ENCODE measurements around the gene RMI1. TPM values are rescaled to one million over a fixed set of nuclear protein-coding genes. Genes with fewer than 3 reads are reported as not detected.
A peak's percentile ranks its signal among the peaks of the same experiment; 100 is the strongest.

RMI1 gene
- total RNA-seq, result 10 to 100 TPM; 27.1 to 33.2 TPM
- polyA plus RNA-seq (2013, experiment 1 of 2), result 33.8 TPM
- 31.7 TPM for polyA plus RNA-seq (2013, experiment 2 of 2)
- long read RNA-seq, experiment 1, partial matches to known transcripts, result 0 of 13 reads
- long read RNA-seq, experiment 1, other reads (novel, unspliced or antisense), result 10 of 13 reads
- long read RNA-seq, experiment 2, transcript RMI1-202 (3 exons, 1,553 nt), result major isoform, 55 of 80 reads
- long read RNA-seq, experiment 2, partial matches to known transcripts, result 10 of 80 reads
- long read RNA-seq, experiment 2, other reads (novel, unspliced or antisense), result 15 of 80 reads
- long read RNA-seq, experiment 3, transcript RMI1-202 (3 exons, 1,553 nt), result major isoform, 29 of 49 reads
- long read RNA-seq, experiment 3, transcript RMI1-201 (3 exons, 3,420 nt), result minor isoform, 7 of 49 reads
- long read RNA-seq, experiment 3, partial matches to known transcripts, result 2 of 49 reads
- long read RNA-seq, experiment 3, other reads (novel, unspliced or antisense), result 11 of 49 reads
- long read RNA-seq, experiment 4, transcript RMI1-202 (3 exons, 1,553 nt), result major isoform, 9 of 13 reads
- long read RNA-seq, experiment 4, partial matches to known transcripts, result 0 of 13 reads
- long read RNA-seq, experiment 4, other reads (novel, unspliced or antisense), result 4 of 13 reads

- H3K27ac ChIP-seq (ENCODE audit: low read depth, low read length), result peak within 1 kb of the TSS; percentile 100
- H3K9me3 Mint-ChIP-seq, result no peaks in the 10 kb centered on the region
- peak within 1 kb of the TSS; percentile 99 for H3K4me3 Mint-ChIP-seq
- peaks cover 29% of the 10 kb centered on the region for H3K4me1 Mint-ChIP-seq
- WGBS, 2 experiments (ENCODE audit: insufficient coverage in 1 of 2, insufficient read length in 1 of 2), result 0% methylated on average over 19 to 67 of the region's 69 CpGs
- no peaks in the 10 kb centered on the region for H3K27me3 Mint-ChIP-seq (ENCODE audit: insufficient read depth)
- H3K4me3 ChIP-seq (ENCODE audit: low read length), result peak within 1 kb of the TSS; percentile 100
- TF ChIP-seq, protein P1, sequence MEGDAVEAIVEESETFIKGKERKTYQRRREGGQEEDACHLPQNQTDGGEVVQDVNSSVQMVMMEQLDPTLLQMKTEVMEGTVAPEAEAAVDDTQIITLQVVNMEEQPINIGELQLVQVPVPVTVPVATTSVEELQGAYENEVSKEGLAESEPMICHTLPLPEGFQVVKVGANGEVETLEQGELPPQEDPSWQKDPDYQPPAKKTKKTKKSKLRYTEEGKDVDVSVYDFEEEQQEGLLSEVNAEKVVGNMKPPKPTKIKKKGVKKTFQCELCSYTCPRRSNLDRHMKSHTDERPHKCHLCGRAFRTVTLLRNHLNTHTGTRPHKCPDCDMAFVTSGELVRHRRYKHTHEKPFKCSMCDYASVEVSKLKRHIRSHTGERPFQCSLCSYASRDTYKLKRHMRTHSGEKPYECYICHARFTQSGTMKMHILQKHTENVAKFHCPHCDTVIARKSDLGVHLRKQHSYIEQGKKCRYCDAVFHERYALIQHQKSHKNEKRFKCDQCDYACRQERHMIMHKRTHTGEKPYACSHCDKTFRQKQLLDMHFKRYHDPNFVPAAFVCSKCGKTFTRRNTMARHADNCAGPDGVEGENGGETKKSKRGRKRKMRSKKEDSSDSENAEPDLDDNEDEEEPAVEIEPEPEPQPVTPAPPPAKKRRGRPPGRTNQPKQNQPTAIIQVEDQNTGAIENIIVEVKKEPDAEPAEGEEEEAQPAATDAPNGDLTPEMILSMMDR (conservative IDR thresholded peaks at IDR 0.05), result no peak
- peak; percentile 99 for DNase-seq
- H3K27ac Mint-ChIP-seq, result peak within 1 kb of the TSS; percentile 99
- H3K36me3 Mint-ChIP-seq (ENCODE audit: low read depth), result peaks cover 42% of the 10 kb centered on the region
- no peaks in the 10 kb centered on the region for H3K4me1 ChIP-seq (ENCODE audit: control insufficient read depth, insufficient read depth, low read length)
- H3K9me3 ChIP-seq (ENCODE audit: control insufficient read depth, low read length), result no peaks in the 10 kb centered on the region
- no peaks in the 10 kb centered on the region for H3K27me3 ChIP-seq (ENCODE audit: control insufficient read depth, insufficient read depth, low read length, poor library complexity, severe bottlenecking)
- peaks cover 35% of the 10 kb centered on the region for H3K36me3 ChIP-seq (ENCODE audit: control insufficient read depth, insufficient read depth, low read length)
- H3K9ac ChIP-seq (ENCODE audit: extremely low read depth, low read length, poor library complexity, severe bottlenecking), result peak within 1 kb of the TSS; percentile 100
Measured at GRCh38 chr9:83980395-83981125, at the start of gene RMI1. Gene RMI1 (plus strand): TSS chr9:83980805. CDS start chr9:84000987, 20,182 bp downstream.

DNA sequence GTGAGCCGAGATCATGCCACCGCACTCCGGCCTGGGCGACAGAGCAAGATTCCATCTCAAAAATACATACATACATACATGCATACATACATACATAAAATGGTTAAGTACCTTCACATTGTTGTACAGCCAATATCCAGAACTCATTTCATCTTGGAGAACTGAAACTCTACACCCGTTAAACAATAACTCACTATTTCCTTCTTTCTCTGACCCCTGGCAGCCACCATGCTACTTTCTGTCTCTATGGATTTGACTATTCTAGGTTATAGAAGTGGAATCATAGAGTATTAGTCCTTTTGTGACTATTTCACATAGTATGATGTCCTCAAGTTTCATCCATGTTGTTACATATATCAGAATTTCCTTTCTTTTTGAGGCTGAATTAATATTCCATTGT lies 49.7 kb upstream of the RMI1 start:
- no peak overlapping the region for H3K9ac ChIP-seq (ENCODE audit: extremely low read depth, low read length, poor library complexity, severe bottlenecking)
- H3K36me3 Mint-ChIP-seq (ENCODE audit: low read depth), result no peaks in the 10 kb centered on the region
- H3K4me1 ChIP-seq (ENCODE audit: control insufficient read depth, insufficient read depth, low read length), result no peaks in the 10 kb centered on the region
- WGBS, 2 experiments (ENCODE audit: insufficient coverage in 1 of 2, insufficient read length in 1 of 2), result 97 to 100% methylated on average over 3 to 5 of the region's 5 CpGs
- H3K4me1 Mint-ChIP-seq, result peaks cover 12% of the 10 kb centered on the region
- TF ChIP-seq, protein P1 (conservative IDR thresholded peaks at IDR 0.05), result no peak
- no peak for DNase-seq
- no peak overlapping the region for H3K27ac ChIP-seq (ENCODE audit: low read depth, low read length)
- H3K4me3 Mint-ChIP-seq, result no peak overlapping the region
- no peak overlapping the region for H3K27ac Mint-ChIP-seq
- H3K36me3 ChIP-seq (ENCODE audit: control insufficient read depth, insufficient read depth, low read length), result no peaks in the 10 kb centered on the region
- H3K9me3 ChIP-seq (ENCODE audit: control insufficient read depth, low read length), result no peaks in the 10 kb centered on the region
- peaks cover 3% of the 10 kb centered on the region for H3K27me3 Mint-ChIP-seq (ENCODE audit: insufficient read depth)
- no peaks in the 10 kb centered on the region for H3K27me3 ChIP-seq (ENCODE audit: control insufficient read depth, insufficient read depth, low read length, poor library complexity, severe bottlenecking)
- H3K4me3 ChIP-seq (ENCODE audit: low read length), result no peak overlapping the region
- no peaks in the 10 kb centered on the region for H3K9me3 Mint-ChIP-seq

- H3K27ac Mint-ChIP-seq, result no peak overlapping the region
- Histone ChIP-seq H3K9me3 (ENCODE audit: control insufficient read depth, low read length) (no peaks in the 10 kb centered on the region), H3K9ac (ENCODE audit: extremely low read depth, low read length, poor library complexity, severe bottlenecking) (no peak overlapping the region), H3K27ac (ENCODE audit: low read depth, low read length) (no peak overlapping the region), H3K4me1 (ENCODE audit: control insufficient read depth, insufficient read depth, low read length) (no peaks in the 10 kb centered on the region), H3K36me3 (ENCODE audit: control insufficient read depth, insufficient read depth, low read length) (no peaks in the 10 kb centered on the region), H3K4me3 (ENCODE audit: low read length) (no peak overlapping the region), H3K27me3 (ENCODE audit: control insufficient read depth, insufficient read depth, low read length, poor library complexity, severe bottlenecking) (no peaks in the 10 kb centered on the region)
- H3K9me3 Mint-ChIP-seq, result no peaks in the 10 kb centered on the region
- H3K36me3 Mint-ChIP-seq (ENCODE audit: low read depth), result no peaks in the 10 kb centered on the region
- no peak for DNase-seq
- peaks cover 3% of the 10 kb centered on the region for H3K27me3 Mint-ChIP-seq (ENCODE audit: insufficient read depth)
- TF ChIP-seq, protein P1 (conservative IDR thresholded peaks at IDR 0.05), result no peak
- H3K4me1 Mint-ChIP-seq, result peaks cover 12% of the 10 kb centered on the region
- H3K4me3 Mint-ChIP-seq, result no peak overlapping the region
- no CpG with 5 or more reads among the region's 2 CpGs for WGBS, 2 experiments (ENCODE audit: insufficient coverage in 1 of 2, insufficient read length in 1 of 2)
Measured at GRCh38 chr9:83932011-83932410, 48.6 kb upstream of the RMI1 start.
